Cardiac fibroblast (primary cell): Measurements from ENCODE around the gene STARD13.

Source experiments
- DNase-seq, 2 donors: peaks; one replicate each; pipeline versions ENCODE4 v3.0.0 to v3.0.0-alpha.2; 2010; ENCODE audit warnings: low read depth in 2 of 2
- H3K4me3 ChIP-seq, 2 donors: replicated peaks in 1 of 2; 1 replicate in 1 of 2; 2 replicates in 1 of 2; pipeline ENCODE4 v1.5.1; 2011; ENCODE audit warnings: low read depth in 2 of 2, low read length in 2 of 2, mild to moderate bottlenecking in 2 of 2, moderate library complexity in 1 of 2
- TF ChIP-seq, protein P1 (sequence below): IDR thresholded peaks from one replicate; pipeline ENCODE4 v1.5.1; 2011; ENCODE audit warnings: low read depth, mild to moderate bottlenecking, low read length, inconsistent platforms

Gene STARD13

GRCh38 chr13:33258808-33259193, 26.8 kb downstream of the STARD13 start:
- DNase-seq: peak; percentile 53 to 74
- TF ChIP-seq, protein P1, sequence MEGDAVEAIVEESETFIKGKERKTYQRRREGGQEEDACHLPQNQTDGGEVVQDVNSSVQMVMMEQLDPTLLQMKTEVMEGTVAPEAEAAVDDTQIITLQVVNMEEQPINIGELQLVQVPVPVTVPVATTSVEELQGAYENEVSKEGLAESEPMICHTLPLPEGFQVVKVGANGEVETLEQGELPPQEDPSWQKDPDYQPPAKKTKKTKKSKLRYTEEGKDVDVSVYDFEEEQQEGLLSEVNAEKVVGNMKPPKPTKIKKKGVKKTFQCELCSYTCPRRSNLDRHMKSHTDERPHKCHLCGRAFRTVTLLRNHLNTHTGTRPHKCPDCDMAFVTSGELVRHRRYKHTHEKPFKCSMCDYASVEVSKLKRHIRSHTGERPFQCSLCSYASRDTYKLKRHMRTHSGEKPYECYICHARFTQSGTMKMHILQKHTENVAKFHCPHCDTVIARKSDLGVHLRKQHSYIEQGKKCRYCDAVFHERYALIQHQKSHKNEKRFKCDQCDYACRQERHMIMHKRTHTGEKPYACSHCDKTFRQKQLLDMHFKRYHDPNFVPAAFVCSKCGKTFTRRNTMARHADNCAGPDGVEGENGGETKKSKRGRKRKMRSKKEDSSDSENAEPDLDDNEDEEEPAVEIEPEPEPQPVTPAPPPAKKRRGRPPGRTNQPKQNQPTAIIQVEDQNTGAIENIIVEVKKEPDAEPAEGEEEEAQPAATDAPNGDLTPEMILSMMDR: no peak

DNA sequence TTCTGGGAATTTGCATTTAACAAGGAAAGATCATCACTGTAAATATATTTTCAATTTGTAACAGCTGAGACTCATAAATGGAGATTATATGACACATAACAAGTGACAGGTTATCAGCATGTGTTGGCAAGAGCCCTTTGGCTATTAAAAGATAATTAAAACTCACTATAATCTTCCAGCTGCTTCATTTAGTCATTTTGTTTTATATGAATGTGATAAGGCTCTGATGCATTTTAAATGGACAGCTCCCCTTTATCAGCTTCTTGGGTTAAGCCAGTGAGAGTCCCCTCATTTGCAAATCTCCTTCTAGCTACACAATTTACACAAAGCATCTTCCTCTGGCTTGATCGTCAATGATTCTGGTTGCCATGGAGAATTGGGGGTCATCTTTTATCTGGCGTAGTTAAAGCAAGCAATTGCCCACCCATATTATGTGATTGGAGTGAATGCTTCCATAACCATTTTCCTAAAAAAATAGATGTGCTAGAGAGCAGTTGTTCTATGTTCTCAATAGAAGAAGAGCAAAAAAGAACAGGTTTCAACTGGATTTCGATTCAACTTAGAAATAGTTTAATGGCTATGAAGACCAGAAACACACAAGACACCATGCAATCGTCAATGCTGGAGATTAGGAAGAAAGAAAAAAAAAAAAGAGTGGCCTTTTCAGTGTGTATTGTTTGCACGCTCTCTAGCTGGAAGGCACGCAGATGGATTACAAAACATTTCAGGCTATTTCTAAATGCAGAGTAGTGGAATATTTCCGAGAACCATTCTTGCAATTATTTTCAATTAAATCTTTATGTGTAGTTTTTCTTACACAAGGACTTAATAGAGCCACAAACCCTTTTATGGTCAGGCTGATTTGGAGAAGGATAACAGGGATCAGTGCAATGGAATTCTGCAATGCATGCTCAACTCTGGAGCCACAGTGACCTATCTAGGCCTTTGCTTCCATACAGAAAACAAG, 27.4 kb downstream of the STARD13 start:
- DNase-seq: no peak
- TF ChIP-seq, protein P1: no peak
- no peak overlapping the region for H3K4me3 ChIP-seq

More at GRCh38 chr13:33258808-33259193, 26.8 kb downstream of the STARD13 start:
- no peak overlapping the region for H3K4me3 ChIP-seq

- DNase-seq: no peak
- H3K4me3 ChIP-seq: no peak overlapping the region
- TF ChIP-seq, protein P1: no peak
Observed at GRCh38 chr13:33256148-33256840, 29.3 kb downstream of the STARD13 start.

GRCh38 chr13:33252135-33252534, 33.4 kb downstream of the STARD13 start:
- TF ChIP-seq, protein P1: no peak
- DNase-seq: no peak
- H3K4me3 ChIP-seq: no peak overlapping the region

- TF ChIP-seq, protein P1: no peak
- DNase-seq: peak; percentile 85 to 97
- no peak overlapping the region for H3K4me3 ChIP-seq
Observed at GRCh38 chr13:33251131-33251661, 34.4 kb downstream of the STARD13 start.

DNA sequence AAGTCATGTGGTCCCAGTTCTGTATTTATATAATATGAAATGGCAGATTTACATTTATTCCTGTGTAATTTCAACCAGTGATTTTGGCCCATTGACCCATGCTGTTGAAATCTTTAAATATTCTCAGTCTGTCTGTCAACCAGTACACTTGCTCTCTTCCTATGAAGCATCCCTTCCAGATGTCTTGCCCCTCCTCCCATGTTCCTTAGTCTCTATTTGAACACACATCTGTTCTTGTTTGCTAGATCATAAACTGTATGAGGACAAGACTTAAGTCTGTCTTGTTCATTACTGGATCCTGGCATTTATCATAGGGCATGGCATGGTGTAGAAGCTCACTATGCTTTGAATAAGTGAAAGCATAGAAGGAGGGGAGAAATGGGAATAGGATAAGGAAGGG, 34.9 kb downstream of the STARD13 start:
- peak in 1 of 2 donors; percentile 46 for DNase-seq

More for the DNA sequence above, 34.9 kb downstream of the STARD13 start:
- TF ChIP-seq, protein P1: no peak
- H3K4me3 ChIP-seq: no peak overlapping the region
